Stomach (tissue), 9 donors: Measurements from ENCODE around the gene ERVH48-1. TPM values are rescaled to one million over a fixed set of nuclear protein-coding genes. Genes with fewer than 3 reads are reported as not detected.
"Not testable (repeated sequence)": the region's sequence is repeated elsewhere in the genome, so short reads cannot be mapped to it uniquely, and the experiment has no call there.

Source experiments
- DNase-seq, 2 donors: peaks; one replicate each; pipeline versions ENCODE4 v3.0.0 to v3.0.0-alpha.2; 2013 to 2019
- H3K27ac ChIP-seq, 5 donors: fragments of 200-600 bp in 4 of 5; sonication (generic) in 4 of 5; one replicate each; pipeline ENCODE4 v1.5.1; 2013 to 2019; ENCODE audit warnings: mild to moderate bottlenecking in 1 of 5, moderate library complexity in 1 of 5
- H3K27me3 ChIP-seq, 3 donors: fragments of 200-600 bp; sonication (generic); one replicate each; pipeline ENCODE4 v1.5.1; 2017 to 2019; ENCODE audit warnings: mixed run types in 1 of 3
- H3K36me3 ChIP-seq, 4 donors: fragments of 200-600 bp; sonication (generic); 1 replicate in 3 of 4; 2 replicates in 1 of 4; pipeline ENCODE4 v1.5.1; 2016 to 2019
- H3K4me1 ChIP-seq, 4 donors: fragments of 200-600 bp; sonication (generic); one replicate each; pipeline ENCODE4 v1.5.1; 2016 to 2019
- H3K4me3 ChIP-seq, 4 donors: fragments of 200-600 bp; sonication (generic) in 3 of 4; one replicate each; pipeline ENCODE4 v1.5.1; 2016 to 2019; ENCODE audit warnings: mild to moderate bottlenecking in 1 of 4
- H3K9me3 ChIP-seq, 4 donors: fragments of 200-600 bp; sonication (generic); one replicate each; pipeline ENCODE4 v1.5.1; 2016 to 2019
- EP300 ChIP-seq: sonication (generic); formaldehyde crosslinking; IDR thresholded peaks from one replicate; pipeline ENCODE4 v1.6.1; 2017; ENCODE audit warnings: antibody characterized with exemption
- POLR2A ChIP-seq, 4 donors: fragments of 450-650 bp; IDR thresholded peaks; one replicate each; pipeline ENCODE4 v1.6.1; 2016; ENCODE audit warnings: antibody characterized with exemption in 4 of 4, control low read depth in 2 of 4, mild to moderate bottlenecking in 1 of 4, moderate library complexity in 1 of 4
- POLR2AphosphoS5 ChIP-seq, 3 donors: sonication (generic); formaldehyde crosslinking; IDR thresholded peaks; one replicate each; pipeline ENCODE4 v1.6.1; 2016; ENCODE audit warnings: antibody characterized with exemption in 3 of 3
- WGBS, 5 donors: extraction: QIAGEN DNeasy Blood & Tissue Kit in 3 of 5; methylation state at CpG; one replicate each; pipeline versions ENCODE4 v1.1.5 to v1.1.7; 2013 to 2018; 5-methylcytosine and 5-hydroxymethylcytosine counted together
- intact Hi-C: fragments of 100-400 bp; cut with DNase I; formaldehyde crosslinking; loops from one replicate; pipeline ENCODE4 v1.15.1; 2023; ENCODE audit warnings: low total_unique reads
- polyA plus RNA-seq, 3 donors: library from polyadenylated mRNA; stranded (reverse); fragments of 200-250 nt; gene quantifications; one replicate each; pipeline ENCODE4 v1.2.3, GENCODE V29; 2013
- total RNA-seq, 5 donors: library from RNA; depleted of rRNA; stranded (reverse); fragments of >200 nt; gene quantifications; one replicate each; pipeline versions ENCODE4 v1.1.0 to v1.2.3, GENCODE V29; 2014 to 2016
- TF ChIP-seq, protein P1 (sequence below), 7 experiments: fragments of 450-650 bp in 4 of 7; fragments of 200-600 bp in 3 of 7; sonication (generic) in 3 of 7; IDR thresholded peaks; one replicate each; pipeline ENCODE4 v1.5.1; 2016 to 2019; ENCODE audit warnings: antibody characterized with exemption in 7 of 7, control low read depth in 2 of 7, mild to moderate bottlenecking in 1 of 7
- donor health status: healthy with polysubstance abuse.
- donor health status: Bipolar disorder and iron deficiency.
- donor health status: healthy.

The ERVH48-1 gene
- total and polyA plus RNA-seq, 8 donors: 0.55 TPM; not detected in 7

DNA sequence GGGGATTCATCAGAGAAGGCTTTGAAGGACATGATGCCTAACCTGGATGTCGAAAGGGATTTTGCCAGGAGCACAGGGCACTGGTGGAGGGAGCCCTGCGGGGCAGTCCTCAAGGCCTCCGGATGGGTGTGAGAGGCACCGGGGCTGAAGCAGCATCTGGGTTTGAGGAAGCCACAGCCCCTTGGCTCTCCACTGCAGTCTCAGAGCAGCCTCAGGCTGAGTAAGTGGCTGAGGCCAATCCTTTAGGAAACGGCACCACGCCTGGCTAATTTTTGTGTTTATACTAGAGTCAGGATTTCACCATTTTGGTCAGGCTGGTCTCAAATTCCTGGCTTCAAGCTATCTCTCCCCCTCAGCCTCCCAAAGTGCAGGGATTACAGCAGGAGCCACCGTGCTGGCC is 12.0 kb downstream of the ERVH48-1 start:
- TF ChIP-seq, protein P1, sequence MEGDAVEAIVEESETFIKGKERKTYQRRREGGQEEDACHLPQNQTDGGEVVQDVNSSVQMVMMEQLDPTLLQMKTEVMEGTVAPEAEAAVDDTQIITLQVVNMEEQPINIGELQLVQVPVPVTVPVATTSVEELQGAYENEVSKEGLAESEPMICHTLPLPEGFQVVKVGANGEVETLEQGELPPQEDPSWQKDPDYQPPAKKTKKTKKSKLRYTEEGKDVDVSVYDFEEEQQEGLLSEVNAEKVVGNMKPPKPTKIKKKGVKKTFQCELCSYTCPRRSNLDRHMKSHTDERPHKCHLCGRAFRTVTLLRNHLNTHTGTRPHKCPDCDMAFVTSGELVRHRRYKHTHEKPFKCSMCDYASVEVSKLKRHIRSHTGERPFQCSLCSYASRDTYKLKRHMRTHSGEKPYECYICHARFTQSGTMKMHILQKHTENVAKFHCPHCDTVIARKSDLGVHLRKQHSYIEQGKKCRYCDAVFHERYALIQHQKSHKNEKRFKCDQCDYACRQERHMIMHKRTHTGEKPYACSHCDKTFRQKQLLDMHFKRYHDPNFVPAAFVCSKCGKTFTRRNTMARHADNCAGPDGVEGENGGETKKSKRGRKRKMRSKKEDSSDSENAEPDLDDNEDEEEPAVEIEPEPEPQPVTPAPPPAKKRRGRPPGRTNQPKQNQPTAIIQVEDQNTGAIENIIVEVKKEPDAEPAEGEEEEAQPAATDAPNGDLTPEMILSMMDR (IDR thresholded peaks at IDR 0.05): no peak
- no peak for TF ChIP-seq EP300
- TF ChIP-seq POLR2AphosphoS5 (IDR thresholded peaks at IDR 0.05): no peak
- TF ChIP-seq POLR2A (IDR thresholded peaks at IDR 0.05): no peak
- no peak for DNase-seq
- Histone ChIP-seq H3K36me3 (peaks cover 24 to 46% (median 43%) of the 10 kb centered on the region in 4 donors), H3K4me1 (no peaks in the 10 kb centered on the region), H3K27me3 (no peaks in the 10 kb centered on the region), H3K27ac (no peak overlapping the region), H3K9me3 (no peaks in the 10 kb centered on the region), H3K4me3 (no peak overlapping the region)
- 66 to 92% (median 74%) methylated on average over 6 to 7 of the region's 7 CpGs for WGBS, 5 donors
- intact Hi-C loops: no loop called here

DNA sequence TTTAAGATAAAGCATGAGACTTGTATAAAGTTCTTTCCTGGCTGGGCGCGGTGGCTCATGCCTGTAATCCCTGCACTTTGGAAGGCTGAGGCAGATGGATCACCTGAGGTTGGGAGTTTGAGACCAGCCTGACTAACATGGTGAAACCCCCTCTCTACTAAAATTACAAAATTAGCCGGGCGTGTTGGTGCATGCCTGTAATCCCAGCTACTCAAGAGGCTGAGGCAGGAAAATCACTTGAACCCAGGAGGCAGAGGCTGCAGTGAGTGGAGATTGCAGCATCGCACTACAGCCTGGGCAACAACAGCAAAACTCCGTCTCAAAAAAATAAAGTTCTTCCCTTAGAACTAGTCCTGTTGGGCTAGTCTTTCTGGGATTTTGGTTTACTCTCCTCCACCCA is 13.5 kb downstream of the ERVH48-1 start:
- DNase-seq, H3K4me3 ChIP-seq, H3K4me1 ChIP-seq, H3K27me3 ChIP-seq, H3K9me3 ChIP-seq, intact Hi-C loops, H3K27ac ChIP-seq: not testable (repeated sequence)
- 90 to 98% (median 96%) methylated on average over 6 of the region's 6 CpGs for WGBS, 5 donors
- H3K36me3 ChIP-seq: peaks cover 24 to 61% (median 58%) of the 10 kb centered on the region in 4 donors

DNA sequence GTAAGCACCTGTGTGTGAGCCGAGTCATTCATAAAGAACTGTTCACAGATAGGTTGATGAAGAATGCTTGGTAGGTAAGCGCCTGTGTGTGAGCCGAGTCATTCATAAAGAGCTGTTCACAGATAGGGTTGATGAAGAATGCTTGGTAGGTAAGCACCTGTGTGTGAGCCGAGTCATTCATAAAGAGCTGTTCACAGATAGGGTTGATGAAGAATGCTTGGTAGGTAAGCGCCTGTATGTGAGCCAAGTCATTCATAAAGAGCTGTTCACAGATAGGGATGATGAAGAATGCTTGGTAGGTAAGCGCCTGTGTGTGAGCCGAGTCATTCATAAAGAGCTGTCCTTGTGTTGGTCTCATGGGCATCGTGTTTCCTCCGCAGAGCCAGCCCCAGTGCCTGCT is 16.9 kb downstream of the ERVH48-1 start:
- H3K4me3 ChIP-seq, H3K27ac ChIP-seq, H3K27me3 ChIP-seq, H3K4me1 ChIP-seq, intact Hi-C loops, H3K9me3 ChIP-seq, DNase-seq: not testable (repeated sequence)
- WGBS, 5 donors: 89 to 94% (median 92%) methylated on average over 9 of the region's 9 CpGs
- peaks cover 44 to 96% (median 92%) of the 10 kb centered on the region in 4 donors for H3K36me3 ChIP-seq

DNA sequence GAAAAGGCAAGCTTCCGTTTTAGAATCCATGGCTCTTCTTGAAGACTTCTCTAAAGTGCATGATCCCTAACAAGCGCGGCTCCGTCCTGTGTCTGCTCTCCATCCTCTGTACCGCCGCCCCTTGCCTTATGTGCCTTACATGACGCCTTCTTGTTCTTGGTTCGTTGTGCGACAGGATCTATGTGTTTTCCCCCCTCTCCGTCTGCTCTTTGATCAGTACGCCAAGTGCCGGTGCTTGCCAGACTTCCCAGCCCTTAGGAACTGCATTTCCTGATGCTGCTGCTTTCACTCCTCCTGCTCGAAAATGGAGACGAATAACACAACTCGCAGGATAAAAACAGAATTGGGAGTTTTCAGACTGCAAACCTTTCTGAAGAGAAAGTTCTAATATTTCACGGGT is 19.2 kb downstream of the ERVH48-1 start:
- no peak overlapping the region for H3K27ac ChIP-seq
- TF ChIP-seq, protein P1 (IDR thresholded peaks at IDR 0.05): no peak
- no peak for TF ChIP-seq POLR2AphosphoS5 (IDR thresholded peaks at IDR 0.05)
- TF ChIP-seq EP300: no peak
- TF ChIP-seq POLR2A (IDR thresholded peaks at IDR 0.05): no peak
- intact Hi-C loops: no loop called here
- H3K36me3 ChIP-seq: peaks cover 46 to 100% (median 99%) of the 10 kb centered on the region in 4 donors
- 94 to 98% (median 96%) methylated on average over 16 of the region's 16 CpGs for WGBS, 5 donors
- H3K4me1 ChIP-seq: peaks cover 0 to 6% (median 1%) of the 10 kb centered on the region in 4 donors
- no peaks in the 10 kb centered on the region for H3K27me3 ChIP-seq
- no peak overlapping the region for H3K4me3 ChIP-seq
- DNase-seq: no peak
- no peaks in the 10 kb centered on the region for H3K9me3 ChIP-seq

DNA sequence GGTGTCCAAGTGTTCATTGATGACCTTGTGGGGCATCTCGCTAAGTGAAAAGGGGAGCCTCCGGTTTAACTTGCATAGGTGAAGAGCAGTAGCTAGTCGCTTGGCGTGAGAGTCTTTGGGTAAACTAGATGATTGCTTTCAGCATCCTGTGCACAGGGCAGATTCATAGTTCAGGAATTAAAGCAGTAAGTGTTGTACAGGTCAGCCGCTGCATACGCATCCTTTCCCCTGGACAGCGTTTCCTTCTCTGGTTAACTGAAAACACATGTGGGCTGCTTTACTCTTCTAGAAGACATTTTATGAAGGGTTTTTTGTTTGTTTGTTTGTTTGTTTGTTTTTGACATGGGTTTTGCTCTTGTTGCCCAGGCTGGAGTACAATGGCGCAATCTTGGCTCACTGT is 20.2 kb downstream of the ERVH48-1 start:
- WGBS, 5 donors: 97 to 98% (median 97%) methylated on average over 8 of the region's 8 CpGs
- peaks cover 40 to 100% (median 99%) of the 10 kb centered on the region in 4 donors for H3K36me3 ChIP-seq
- peaks cover 0 to 14% (median 6%) of the 10 kb centered on the region in 4 donors for H3K4me1 ChIP-seq
- H3K9me3 ChIP-seq: no peaks in the 10 kb centered on the region
- intact Hi-C loops: no loop called here
- H3K27ac ChIP-seq: no peak overlapping the region
- TF ChIP-seq POLR2A (IDR thresholded peaks at IDR 0.05) (no peak), EP300 (no peak), POLR2AphosphoS5 (IDR thresholded peaks at IDR 0.05) (no peak)
- TF ChIP-seq, protein P1 (IDR thresholded peaks at IDR 0.05): no peak
- DNase-seq: no peak
- H3K4me3 ChIP-seq: no peak overlapping the region
- no peaks in the 10 kb centered on the region for H3K27me3 ChIP-seq
